Pons (tissue), 1 donor: ENCODE measurements around the gene APH1A.
"Not testable (repeated sequence)": the region's sequence is repeated elsewhere in the genome, so short reads cannot be mapped to it uniquely, and the experiment has no call there.

Source experiments
- DNase-seq: peaks from one replicate; pipeline ENCODE4 v3.0.0-alpha.2; 2016; ENCODE audit warnings: low spot score

The APH1A gene

GRCh38 chr1:150233359-150234308 lies 35.2 kb downstream of the APH1A start:
- DNase-seq = peak; percentile 44

DNA sequence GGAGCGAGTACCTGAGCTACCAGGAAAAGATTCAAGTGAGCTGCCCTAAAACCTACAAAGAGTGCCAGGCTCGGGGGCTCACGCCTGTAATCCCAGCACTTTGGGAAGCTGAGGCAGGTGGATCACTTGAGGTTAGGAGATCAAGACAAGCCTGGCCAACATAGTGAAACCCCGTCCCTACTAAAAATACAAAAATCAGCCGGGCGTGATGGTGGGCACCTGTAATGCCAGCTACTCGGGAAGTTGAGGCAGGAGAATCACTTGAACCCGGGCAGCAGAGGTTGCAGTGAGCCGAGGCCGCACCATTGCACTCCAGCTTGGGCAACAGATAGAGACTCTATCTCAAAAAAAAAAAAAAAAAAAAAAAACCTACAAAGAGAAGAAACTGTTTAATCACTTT lies 35.9 kb downstream of the APH1A start:
- DNase-seq = not testable (repeated sequence)

GRCh38 chr1:150228246-150228645 lies 40.6 kb downstream of the APH1A start:
- DNase-seq = not testable (repeated sequence)

DNA sequence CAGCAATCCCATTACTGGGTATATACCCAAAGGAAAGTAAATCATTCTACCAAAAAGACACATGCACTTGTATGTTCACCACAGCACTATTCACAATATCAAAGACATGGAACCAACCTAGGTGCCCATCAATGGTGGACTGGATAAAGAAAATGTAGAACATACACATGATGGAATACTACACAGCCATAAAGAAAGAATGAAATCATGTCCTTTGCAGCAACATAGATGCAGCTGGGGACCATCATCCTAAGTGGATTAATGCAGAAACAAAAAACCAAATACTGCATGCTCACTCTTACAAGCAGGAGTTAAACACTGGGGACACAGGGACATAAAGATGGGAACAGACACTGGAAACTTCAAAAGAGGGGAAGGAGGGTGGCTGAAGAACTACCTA lies 41.6 kb downstream of the APH1A start:
- no peak for DNase-seq

DNA sequence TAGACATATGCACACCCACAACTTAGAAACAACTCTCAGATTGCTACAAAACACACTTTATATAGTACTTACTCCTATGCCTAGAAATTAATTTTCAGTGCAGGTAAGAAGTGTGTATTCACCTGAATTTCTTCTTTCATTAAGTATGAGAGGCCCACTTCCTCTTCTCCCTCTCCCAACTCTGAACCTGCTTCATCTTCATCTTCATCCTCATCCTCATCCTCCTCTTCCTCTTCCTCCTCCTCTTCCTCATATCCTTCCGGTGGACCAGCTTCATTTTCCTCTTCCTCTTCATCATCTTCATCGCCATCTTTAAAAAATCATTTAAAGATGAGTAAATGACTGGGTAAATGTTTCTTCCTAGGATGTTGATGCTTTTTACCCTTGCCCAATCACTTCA lies 42.3 kb downstream of the APH1A start:
- no peak for DNase-seq

GRCh38 chr1:150225546-150225945 lies 43.3 kb downstream of the APH1A start:
- no peak for DNase-seq

GRCh38 chr1:150224983-150225382 lies 43.8 kb downstream of the APH1A start:
- DNase-seq = no peak

- no peak for DNase-seq
These were observed 47.3 kb downstream of the APH1A start for GRCh38 chr1:150221552-150221951.

GRCh38 chr1:150215855-150216254 lies 53.0 kb downstream of the APH1A start:
- not testable (repeated sequence) for DNase-seq
